ENCODE data around the gene MSRB3. TPM values are rescaled to one million over a fixed set of nuclear protein-coding genes. Genes with fewer than 3 reads are reported as not detected.
"Not testable (repeated sequence)": the region's sequence is repeated elsewhere in the genome, so short reads cannot be mapped to it uniquely, and the experiment has no call there.

Gene MSRB3
- total RNA-seq, 1 donor from 2014 or later: 8.3 TPM

- H3K9me3 Mint-ChIP-seq: peaks cover 14% of the 10 kb centered on the region
- H3K36me3 Mint-ChIP-seq (ENCODE audit: low read depth): peaks cover 3% of the 10 kb centered on the region
- no peaks in the 10 kb centered on the region for H3K27me3 Mint-ChIP-seq (ENCODE audit: low read depth)
- H3K4me3 Mint-ChIP-seq: no peak overlapping the region
- no peak for DNase-seq (ENCODE audit: low read depth, low spot score)
- no peaks in the 10 kb centered on the region for H3K4me1 Mint-ChIP-seq
- TF ChIP-seq CTCF (conservative IDR thresholded peaks at IDR 0.05): no peak
- no peak overlapping the region for H3K27ac Mint-ChIP-seq (ENCODE audit: unreplicated experiment)
Observed at GRCh38 chr12:65477721-65478120, 199.2 kb downstream of the MSRB3 start.

GRCh38 chr12:65483891-65484516 lies 205.5 kb downstream of the MSRB3 start:
- H3K27ac Mint-ChIP-seq (ENCODE audit: unreplicated experiment); H3K4me3 Mint-ChIP-seq; DNase-seq (ENCODE audit: low read depth, low spot score); H3K27me3 Mint-ChIP-seq (ENCODE audit: low read depth); H3K4me1 Mint-ChIP-seq: not testable (repeated sequence)
- peaks cover 25% of the 10 kb centered on the region for H3K9me3 Mint-ChIP-seq
- peaks cover 18% of the 10 kb centered on the region for H3K36me3 Mint-ChIP-seq (ENCODE audit: low read depth)

- Mint-ChIP-seq H3K36me3 (ENCODE audit: low read depth) (peaks cover 11% of the 10 kb centered on the region), H3K4me1 (peaks cover 7% of the 10 kb centered on the region), H3K4me3 (no peak overlapping the region), H3K27ac (ENCODE audit: unreplicated experiment) (no peak overlapping the region), H3K27me3 (ENCODE audit: low read depth) (no peaks in the 10 kb centered on the region), H3K9me3 (peaks cover 17% of the 10 kb centered on the region)
- DNase-seq (ENCODE audit: low read depth, low spot score): no peak
- no peak for TF ChIP-seq CTCF (conservative IDR thresholded peaks at IDR 0.05)
Observed at GRCh38 chr12:65488197-65488596, 209.7 kb downstream of the MSRB3 start.

GRCh38 chr12:65490250-65490649 lies 211.8 kb downstream of the MSRB3 start:
- peaks cover 23% of the 10 kb centered on the region for H3K4me1 Mint-ChIP-seq
- H3K27me3 Mint-ChIP-seq (ENCODE audit: low read depth): no peaks in the 10 kb centered on the region
- H3K36me3 Mint-ChIP-seq (ENCODE audit: low read depth): peaks cover 2% of the 10 kb centered on the region
- peaks cover 11% of the 10 kb centered on the region for H3K9me3 Mint-ChIP-seq
- DNase-seq (ENCODE audit: low read depth, low spot score): no peak
- TF ChIP-seq CTCF (conservative IDR thresholded peaks at IDR 0.05): no peak
- H3K27ac Mint-ChIP-seq (ENCODE audit: unreplicated experiment): no peak overlapping the region
- H3K4me3 Mint-ChIP-seq: no peak overlapping the region

- H3K4me1 Mint-ChIP-seq: peaks cover 24% of the 10 kb centered on the region
- no peaks in the 10 kb centered on the region for H3K27me3 Mint-ChIP-seq (ENCODE audit: low read depth)
- peaks cover 8% of the 10 kb centered on the region for H3K9me3 Mint-ChIP-seq
- no peak for TF ChIP-seq CTCF (conservative IDR thresholded peaks at IDR 0.05)
- no peak overlapping the region for H3K27ac Mint-ChIP-seq (ENCODE audit: unreplicated experiment)
- no peaks in the 10 kb centered on the region for H3K36me3 Mint-ChIP-seq (ENCODE audit: low read depth)
- DNase-seq (ENCODE audit: low read depth, low spot score): no peak
- H3K4me3 Mint-ChIP-seq: no peak overlapping the region
Observed at GRCh38 chr12:65492998-65493912, 214.8 kb downstream of the MSRB3 start.

GRCh38 chr12:65493913-65494245 lies 215.4 kb downstream of the MSRB3 start:
- no peak for TF ChIP-seq CTCF (conservative IDR thresholded peaks at IDR 0.05)
- Mint-ChIP-seq H3K27me3 (ENCODE audit: low read depth) (no peaks in the 10 kb centered on the region), H3K9me3 (peaks cover 8% of the 10 kb centered on the region), H3K4me1 (peaks cover 24% of the 10 kb centered on the region), H3K4me3 (no peak overlapping the region), H3K36me3 (ENCODE audit: low read depth) (no peaks in the 10 kb centered on the region), H3K27ac (ENCODE audit: unreplicated experiment) (no peak overlapping the region)
- no peak for DNase-seq (ENCODE audit: low read depth, low spot score)

Data from neural crest cell (in vitro differentiated cells).